GM18951 (cell line): ENCODE measurements around the gene S1PR5.

Experiments used
- POLR2A ChIP-seq: IDR thresholded peaks from 4 replicates; pipeline ENCODE4 v1.6.1; 2011; ENCODE audit warnings: mild to moderate bottlenecking; ENCODE audit not compliant: insufficient read length, insufficient read depth; ENCODE audit errors: extremely low read depth
- in situ Hi-C: fragments of 300-500 bp; cut with MboI; formaldehyde crosslinking; loops from one replicate; pipeline ENCODE4 v1.12.0; 2022; ENCODE audit warnings: low sequenced_read_pairs, mixed read lengths, inconsistent platforms; ENCODE audit not compliant: unreplicated experiment

Gene S1PR5

GRCh38 chr19:10491472-10492047 lies 25.7 kb downstream of the S1PR5 start:
- TF ChIP-seq POLR2A = no peak
- in situ Hi-C loops = no loop called here

- in situ Hi-C loops = no loop called here
- no peak for TF ChIP-seq POLR2A
Observed at GRCh38 chr19:10486551-10486950, 30.7 kb downstream of the S1PR5 start.

- TF ChIP-seq POLR2A = no peak
- in situ Hi-C loops = no loop called here
Observed at GRCh38 chr19:10478903-10479384, 38.3 kb downstream of the S1PR5 start.

GRCh38 chr19:10478476-10478875 lies 38.8 kb downstream of the S1PR5 start:
- TF ChIP-seq POLR2A = no peak
- in situ Hi-C loops = no loop called here

GRCh38 chr19:10474962-10475451 lies 42.2 kb downstream of the S1PR5 start:
- in situ Hi-C loops = no loop called here
- no peak for TF ChIP-seq POLR2A

GRCh38 chr19:10473192-10473591 lies 44.1 kb downstream of the S1PR5 start:
- no peak for TF ChIP-seq POLR2A
- in situ Hi-C loops = no loop called here

- in situ Hi-C loops = no loop called here
- no peak for TF ChIP-seq POLR2A
Observed at GRCh38 chr19:10471909-10472308, 45.3 kb downstream of the S1PR5 start.

GRCh38 chr19:10468133-10468532 lies 49.1 kb downstream of the S1PR5 start:
- no peak for TF ChIP-seq POLR2A
- in situ Hi-C loops = no loop called here

- in situ Hi-C loops = no loop called here
- TF ChIP-seq POLR2A = no peak
Observed at GRCh38 chr19:10467104-10467706, 50.0 kb downstream of the S1PR5 start.

- no peak for TF ChIP-seq POLR2A
- in situ Hi-C loops = no loop called here
Observed at GRCh38 chr19:10464456-10464855, 52.8 kb downstream of the S1PR5 start.
